Lower leg skin (tissue), 4 donors: ENCODE measurements around the gene LCN12. TPM values are rescaled to one million over a fixed set of nuclear protein-coding genes. Genes with fewer than 3 reads are reported as not detected.

Experiments
- DNase-seq, 2 donors: peaks; one replicate each; pipeline ENCODE4 v3.0.0-alpha.2; 2019; ENCODE audit warnings: low spot score in 2 of 2
- H3K4me3 ChIP-seq: fragments of 200-600 bp; sonication (generic); 2 replicates; pipeline ENCODE4 v1.5.1; 2017; ENCODE audit warnings: mild to moderate bottlenecking, low read depth; ENCODE audit not compliant: poor library complexity, severe bottlenecking
- CTCF ChIP-seq, 3 donors: fragments of 450-650 bp; IDR thresholded peaks; one replicate each; pipeline ENCODE4 v1.5.1; 2016; ENCODE audit warnings: antibody characterized with exemption in 3 of 3, mild to moderate bottlenecking in 3 of 3, moderate library complexity in 2 of 3
- POLR2A ChIP-seq, 2 donors: fragments of 450-650 bp; IDR thresholded peaks; one replicate each; pipeline ENCODE4 v1.6.1; 2016 to 2017; ENCODE audit warnings: antibody characterized with exemption in 2 of 2, mild to moderate bottlenecking in 1 of 2, moderate library complexity in 1 of 2
- WGBS, 2 donors: methylation state at CpG; one replicate each; pipeline ENCODE4 v1.1.5; 2018; 5-methylcytosine and 5-hydroxymethylcytosine counted together
- intact Hi-C: fragments of 100-400 bp; cut with DNase I; formaldehyde crosslinking; loops from one replicate; pipeline ENCODE4 v1.15.0; 2023; ENCODE audit warnings: low total_unique reads
- total RNA-seq, 4 donors: library from RNA; depleted of rRNA; stranded (reverse); fragments of >200 nt; gene quantifications; one replicate each; pipeline ENCODE4 v1.1.0, GENCODE V29; 2016

Gene LCN12
- total RNA-seq, 4 donors from 2014 or later = not detected

GRCh38 chr9:136942112-136942880 lies 9.8 kb upstream of the LCN12 start:
- DNase-seq = no peak
- H3K4me3 ChIP-seq = no peak overlapping the region
- intact Hi-C loops = loop anchor here (10.0 kb wide), 1 partner anchor 87 kb away; the partner anchor contains the start of gene MAMDC4
- TF ChIP-seq POLR2A (IDR thresholded peaks at IDR 0.05) (no peak), CTCF (IDR thresholded peaks at IDR 0.05) (no peak)
- WGBS, 2 donors = 85 to 93% methylated on average over 23 to 25 of the region's 60 CpGs

GRCh38 chr9:136942881-136943230 lies 9.2 kb upstream of the LCN12 start:
- no peak overlapping the region for H3K4me3 ChIP-seq
- DNase-seq = no peak
- no peak for TF ChIP-seq CTCF (IDR thresholded peaks at IDR 0.05)
- no peak for TF ChIP-seq POLR2A (IDR thresholded peaks at IDR 0.05)
- intact Hi-C loops = loop anchor here (10.0 kb wide), 1 partner anchor 88 kb away; the partner anchor contains the start of gene MAMDC4
- 85 to 94% methylated on average over 16 of the region's 16 CpGs for WGBS, 2 donors

GRCh38 chr9:136943291-136944211 lies 8.5 kb upstream of the LCN12 start:
- TF ChIP-seq CTCF (IDR thresholded peaks at IDR 0.05) (no peak), POLR2A (IDR thresholded peaks at IDR 0.05) (no peak)
- H3K4me3 ChIP-seq = peak overlapping the region; percentile 69
- WGBS, 2 donors = 29 to 43% methylated on average over 6 to 32 of the region's 61 CpGs
- intact Hi-C loops = loop anchor here (10.0 kb wide), 1 partner anchor 89 kb away; the partner anchor contains the start of gene MAMDC4
- DNase-seq = no peak

GRCh38 chr9:136944212-136944518 lies 7.9 kb upstream of the LCN12 start:
- H3K4me3 ChIP-seq = peak overlapping the region; percentile 69
- intact Hi-C loops = loop anchor here (10.0 kb wide), 1 partner anchor 89 kb away; the partner anchor contains the start of gene MAMDC4
- WGBS, 2 donors = 0% methylated on average over 12 to 17 of the region's 45 CpGs
- no peak for TF ChIP-seq POLR2A (IDR thresholded peaks at IDR 0.05)
- TF ChIP-seq CTCF (IDR thresholded peaks at IDR 0.05) = no peak
- no peak for DNase-seq

GRCh38 chr9:136944519-136945332 lies 7.3 kb upstream of the LCN12 start, which contains the start of the genes C8G and FBXW5:
C8G (plus strand) TSS chr9:136945243; CDS start chr9:136945321, 78 bp downstream.
FBXW5 (minus strand) TSS chr9:136944738; CDS start chr9:136944083, 655 bp downstream.
- 6 to 13% methylated on average over 22 to 36 of the region's 74 CpGs for WGBS, 2 donors
- DNase-seq = peak; percentile 87 to 98
- peak within 1 kb of the TSS; percentile 69 for H3K4me3 ChIP-seq
- peak in 1 of 3 donors; percentile 88 for TF ChIP-seq CTCF (IDR thresholded peaks at IDR 0.05)
- no peak for TF ChIP-seq POLR2A (IDR thresholded peaks at IDR 0.05)
- intact Hi-C loops = loop anchor here (10.0 kb wide), 1 partner anchor 90 kb away; the partner anchor contains the start of gene MAMDC4
